Nephron progenitor cell (in vitro differentiated cells): ENCODE measurements around the gene VSNL1.

Experiments
- DNase-seq: peaks from one replicate; pipeline ENCODE4 v3.0.0; 2021
- H3K27ac Mint-ChIP-seq: 2 replicates; pipeline ENCODE4 v1.8.0; 2021; ENCODE audit warnings: mild to moderate bottlenecking, moderate library complexity, mixed read lengths
- H3K27me3 Mint-ChIP-seq: 2 replicates; pipeline ENCODE4 v1.8.0; 2021; ENCODE audit warnings: mild to moderate bottlenecking, low read depth, mixed read lengths; ENCODE audit not compliant: poor library complexity
- H3K36me3 Mint-ChIP-seq: 2 replicates; pipeline ENCODE4 v1.8.0; 2021; ENCODE audit warnings: low read depth, mixed read lengths
- H3K4me1 Mint-ChIP-seq: 2 replicates; pipeline ENCODE4 v1.8.0; 2021; ENCODE audit warnings: mixed read lengths
- H3K4me3 Mint-ChIP-seq: 2 replicates; pipeline ENCODE4 v1.8.0; 2021; ENCODE audit warnings: mild to moderate bottlenecking, moderate library complexity, mixed read lengths
- H3K9me3 Mint-ChIP-seq: 2 replicates; pipeline ENCODE4 v1.8.0; 2021; ENCODE audit warnings: mild to moderate bottlenecking, moderate library complexity, mixed read lengths
- CTCF ChIP-seq: fragments of 200-600 bp; sonication (generic); IDR thresholded peaks from 2 replicates; pipeline ENCODE4 v1.5.0; 2021; ENCODE audit warnings: antibody characterized with exemption

VSNL1 gene

DNA sequence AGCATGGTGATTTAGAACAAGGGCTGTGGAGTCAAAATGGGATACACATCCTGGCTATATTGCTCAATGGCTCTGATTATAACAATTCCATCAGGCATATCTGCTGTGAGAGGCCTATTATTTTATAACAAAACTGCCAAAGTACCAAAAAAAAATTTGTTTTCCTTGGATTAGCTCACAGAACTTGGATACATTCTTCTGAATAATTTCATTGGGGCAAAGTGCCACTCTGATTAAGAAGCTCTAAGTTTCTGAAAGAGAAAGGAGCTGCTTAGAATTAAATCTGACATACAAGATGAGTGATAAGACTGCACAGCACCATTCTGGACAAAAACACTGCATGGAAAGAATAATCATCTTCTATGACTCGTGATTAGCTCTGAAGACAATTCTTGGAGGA lies 127.4 kb downstream of the VSNL1 start:
- H3K36me3 Mint-ChIP-seq: peaks cover 52% of the 10 kb centered on the region

GRCh38 chr2:17672583-17673317 lies 132.3 kb downstream of the VSNL1 start:
- peaks cover 44% of the 10 kb centered on the region for H3K36me3 Mint-ChIP-seq
- no peak for TF ChIP-seq CTCF

More for the DNA sequence above, 127.4 kb downstream of the VSNL1 start:
- H3K9me3 Mint-ChIP-seq: no peaks in the 10 kb centered on the region
- DNase-seq: no peak
- H3K27me3 Mint-ChIP-seq: no peaks in the 10 kb centered on the region
- no peaks in the 10 kb centered on the region for H3K4me1 Mint-ChIP-seq
- no peak overlapping the region for H3K27ac Mint-ChIP-seq
- H3K4me3 Mint-ChIP-seq: no peak overlapping the region
- no peak for TF ChIP-seq CTCF

GRCh38 chr2:17674817-17675216 lies 134.3 kb downstream of the VSNL1 start:
- no peaks in the 10 kb centered on the region for H3K27me3 Mint-ChIP-seq
- no peak for DNase-seq
- no peaks in the 10 kb centered on the region for H3K9me3 Mint-ChIP-seq
- no peak overlapping the region for H3K27ac Mint-ChIP-seq
- TF ChIP-seq CTCF: no peak
- no peaks in the 10 kb centered on the region for H3K4me1 Mint-ChIP-seq
- peaks cover 34% of the 10 kb centered on the region for H3K36me3 Mint-ChIP-seq
- no peak overlapping the region for H3K4me3 Mint-ChIP-seq

More at GRCh38 chr2:17672583-17673317, 132.3 kb downstream of the VSNL1 start:
- peak overlapping the region; percentile 16 for H3K27ac Mint-ChIP-seq
- no peaks in the 10 kb centered on the region for H3K9me3 Mint-ChIP-seq
- H3K4me3 Mint-ChIP-seq: no peak overlapping the region
- no peak for DNase-seq
- H3K4me1 Mint-ChIP-seq: no peaks in the 10 kb centered on the region
- H3K27me3 Mint-ChIP-seq: no peaks in the 10 kb centered on the region

DNA sequence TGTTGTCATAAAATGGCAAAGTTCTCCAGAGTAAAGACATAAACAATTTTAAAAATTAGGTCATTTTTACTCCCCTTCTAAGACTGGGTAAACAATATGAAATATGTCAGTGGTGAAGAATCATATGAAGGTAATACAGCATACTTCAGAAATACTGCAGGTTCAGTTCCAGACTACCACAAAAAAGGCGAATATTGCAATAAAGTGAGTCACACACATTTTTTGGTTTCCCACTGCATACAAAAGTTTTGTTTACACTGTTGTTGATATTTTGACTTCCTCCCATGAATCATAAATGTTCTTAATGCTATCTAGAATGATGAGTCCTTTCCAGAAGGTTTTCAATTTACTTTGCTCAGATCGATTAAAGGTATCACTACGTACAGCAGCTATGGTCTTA lies 139.6 kb downstream of the VSNL1 start:
- H3K27me3 Mint-ChIP-seq: no peaks in the 10 kb centered on the region
- peaks cover 63% of the 10 kb centered on the region for H3K36me3 Mint-ChIP-seq
- no peaks in the 10 kb centered on the region for H3K4me1 Mint-ChIP-seq
- H3K9me3 Mint-ChIP-seq: no peaks in the 10 kb centered on the region
- no peak for DNase-seq
- H3K27ac Mint-ChIP-seq: no peak overlapping the region
- H3K4me3 Mint-ChIP-seq: no peak overlapping the region
- TF ChIP-seq CTCF: no peak

- peaks cover 72% of the 10 kb centered on the region for H3K36me3 Mint-ChIP-seq
- DNase-seq: no peak
- no peaks in the 10 kb centered on the region for H3K27me3 Mint-ChIP-seq
- no peak for TF ChIP-seq CTCF
- no peaks in the 10 kb centered on the region for H3K9me3 Mint-ChIP-seq
- no peak overlapping the region for H3K4me3 Mint-ChIP-seq
- no peaks in the 10 kb centered on the region for H3K4me1 Mint-ChIP-seq
- no peak overlapping the region for H3K27ac Mint-ChIP-seq
These were observed 141.8 kb downstream of the VSNL1 start for GRCh38 chr2:17682098-17682857.
